Astrocyte of the cerebellum (primary cell): ENCODE measurements around the gene SDF4.

ENCODE experiments used
- DNase-seq: peaks from one replicate; pipeline ENCODE4 v3.0.0-alpha.2; 2011; ENCODE audit warnings: low read depth
- H3K4me3 ChIP-seq: 2 replicates; pipeline ENCODE4 v1.5.1; 2011; ENCODE audit warnings: mild to moderate bottlenecking, low read depth, low read length, moderate library complexity
- CTCF ChIP-seq: IDR thresholded peaks from 2 replicates; pipeline ENCODE4 v1.5.1; 2012; ENCODE audit warnings: low read length, low read depth, moderate library complexity, mild to moderate bottlenecking; ENCODE audit errors: missing control alignments
- in situ Hi-C: cut with HindIII; loops from 2 replicates; pipeline ENCODE4 v1.10.0; 2017; ENCODE audit warnings: low sequenced_read_pairs

Gene SDF4

GRCh38 chr1:1213345-1214265, 18.2 kb downstream of the SDF4 start, which contains the start of gene TNFRSF4:
TNFRSF4 (minus strand) TSS chr1:1214153; CDS start chr1:1214127, 26 bp downstream.
- no peak for TF ChIP-seq CTCF
- DNase-seq, result no peak
- H3K4me3 ChIP-seq, result no peak within 1 kb of the TSS
- in situ Hi-C loops, result no loop called here

DNA sequence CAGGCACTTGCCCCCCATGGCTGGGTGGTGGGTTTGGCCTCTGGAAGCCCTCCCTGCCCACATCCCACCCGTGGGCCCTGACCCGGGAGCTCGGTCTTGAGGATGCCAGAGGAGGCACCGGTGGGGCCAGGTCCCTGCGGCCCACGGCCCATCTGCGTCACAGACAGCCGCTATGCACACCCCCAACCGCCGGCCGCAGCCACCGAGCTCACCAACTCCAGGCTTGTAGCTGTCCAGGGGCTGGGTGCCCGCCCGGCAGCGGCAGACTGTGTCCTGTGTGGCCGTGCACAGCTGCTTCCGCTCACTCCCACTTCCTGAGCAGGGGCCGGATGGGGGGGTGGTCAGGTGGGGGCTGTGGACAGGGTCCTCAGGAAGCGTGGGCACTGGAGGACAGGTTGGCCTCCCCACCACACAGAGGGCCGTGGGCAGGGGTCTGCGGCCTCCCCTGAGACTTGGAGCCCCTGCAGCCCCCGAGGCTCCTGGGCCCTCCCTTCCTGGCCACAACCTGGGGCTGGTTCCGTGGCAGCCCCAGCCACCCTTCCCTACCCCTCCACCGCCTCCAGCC, 18.9 kb downstream of the SDF4 start:
- TF ChIP-seq CTCF, result no peak
- H3K4me3 ChIP-seq, result no peak overlapping the region
- in situ Hi-C loops, result no loop called here
- DNase-seq, result no peak

DNA sequence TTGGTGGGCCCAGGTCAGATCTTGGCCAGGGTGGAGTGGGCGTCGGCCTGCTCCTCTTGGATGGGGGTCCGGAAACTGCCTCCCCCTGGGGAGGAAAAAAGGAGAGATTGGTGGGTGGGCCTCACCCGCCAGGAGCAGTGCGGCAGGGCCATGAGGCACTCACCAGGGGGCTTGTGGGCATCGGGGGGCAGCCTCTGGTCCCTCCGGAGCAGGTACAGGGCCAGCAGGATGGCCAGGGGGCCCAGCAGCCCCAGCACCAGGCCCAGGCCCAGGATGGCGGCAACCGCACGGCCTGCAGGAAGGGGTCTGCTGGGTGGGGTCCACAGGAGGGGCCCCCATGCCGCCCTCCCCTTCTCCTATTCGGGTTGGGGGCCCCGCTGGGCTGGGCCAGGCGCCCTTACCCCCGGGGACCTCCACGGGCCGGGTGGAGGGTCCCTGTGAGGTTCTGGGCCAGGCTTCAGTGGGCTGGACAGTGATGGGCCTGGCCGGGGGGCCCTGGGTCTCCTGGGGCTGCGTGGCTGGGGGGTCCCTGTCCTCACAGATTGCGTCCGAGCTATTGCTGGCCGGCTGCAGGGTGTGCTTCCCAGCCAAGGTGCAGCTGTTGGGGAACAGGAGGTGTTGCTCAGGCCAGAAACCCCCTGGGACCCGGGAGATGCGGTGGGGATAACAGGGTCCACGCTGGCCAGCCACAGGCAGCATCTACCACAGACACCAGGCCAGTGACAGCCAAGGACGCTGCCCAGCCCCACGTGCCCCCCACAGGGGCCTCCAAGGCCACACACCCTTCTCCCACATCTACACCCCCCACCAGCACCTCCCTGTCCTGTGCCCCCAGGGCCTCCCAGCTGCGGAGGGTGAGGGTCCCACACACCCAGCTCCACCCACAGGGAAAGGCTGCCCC, 20.0 kb downstream of the SDF4 start:
- TF ChIP-seq CTCF, result no peak
- no peak overlapping the region for H3K4me3 ChIP-seq
- in situ Hi-C loops, result no loop called here
- no peak for DNase-seq

DNA sequence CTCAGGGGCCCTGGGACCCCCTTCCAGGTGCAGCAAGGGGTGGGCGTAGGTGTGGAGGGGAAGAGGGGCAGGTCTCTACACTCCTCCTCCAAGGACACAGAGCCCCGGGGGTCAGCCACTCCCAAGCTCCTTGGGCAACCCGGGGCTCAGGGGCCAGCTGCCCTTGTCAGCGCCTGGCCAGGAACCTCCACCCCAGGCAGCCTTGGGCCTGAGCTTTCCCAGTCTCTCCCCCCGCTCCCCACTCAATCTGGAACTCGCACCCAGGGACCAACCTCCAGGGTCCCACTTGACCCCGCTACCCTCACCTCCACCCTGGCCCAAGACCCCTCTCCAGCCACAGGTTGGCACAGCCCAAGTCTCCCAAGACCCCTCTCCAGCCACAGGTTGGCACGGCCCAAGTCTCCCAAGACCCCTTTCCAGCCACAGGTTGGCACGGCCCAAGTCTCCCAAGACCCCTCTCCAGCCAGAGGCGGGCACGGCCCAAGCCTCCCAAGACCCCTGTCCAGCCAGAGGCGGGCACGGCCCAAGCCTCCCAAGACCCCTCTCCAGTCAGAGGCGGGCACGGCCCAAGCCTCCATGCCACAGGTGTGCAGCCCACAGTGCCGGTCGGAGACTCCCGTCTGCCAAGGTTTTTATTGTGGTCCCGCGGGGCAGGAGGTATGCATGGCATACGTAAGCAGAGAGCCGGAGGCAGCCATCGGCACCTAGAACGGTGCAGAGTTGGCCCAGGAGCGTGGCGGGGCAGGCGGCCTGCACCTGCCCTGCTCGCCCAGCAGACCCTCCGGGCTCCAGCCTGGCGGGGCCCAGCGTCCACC, 20.9 kb downstream of the SDF4 start:
- in situ Hi-C loops, result no loop called here
- H3K4me3 ChIP-seq, result no peak overlapping the region
- TF ChIP-seq CTCF, result no peak
- DNase-seq, result no peak

DNA sequence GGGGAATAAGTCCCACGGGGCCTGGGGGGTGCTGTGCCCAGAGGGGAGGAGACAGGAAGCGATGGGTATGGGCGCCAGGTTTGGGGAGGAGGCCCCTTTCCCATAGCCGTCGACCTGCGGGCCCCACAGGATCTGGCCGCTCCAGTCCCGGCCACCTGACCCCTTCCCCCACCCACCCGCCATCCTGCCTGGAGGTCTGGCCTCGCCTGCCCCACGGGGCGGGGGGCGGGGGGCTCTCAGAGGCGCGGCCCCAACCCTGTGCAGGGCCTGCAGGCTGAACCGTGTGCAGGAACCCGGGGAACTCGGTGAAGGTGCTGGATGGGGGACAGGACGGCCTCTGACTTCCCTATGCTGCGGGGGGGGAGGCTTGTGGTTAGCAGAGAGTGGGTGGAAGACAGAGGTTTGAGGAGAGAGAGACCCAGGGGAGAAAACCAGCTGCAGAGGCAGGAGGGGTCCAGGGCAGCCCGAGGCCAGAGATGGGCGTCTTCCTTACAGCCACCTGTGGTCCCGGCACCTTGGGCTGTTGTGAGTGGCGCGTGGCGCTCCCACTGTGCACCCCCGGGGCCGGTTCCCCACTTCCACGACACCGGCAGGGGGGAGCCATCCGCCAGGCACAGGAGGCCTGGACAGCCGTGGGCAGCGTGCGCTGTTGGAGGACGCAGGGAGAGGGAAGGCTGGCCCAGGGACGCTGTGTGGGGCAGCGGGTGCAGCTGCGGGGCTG, 22.9 kb downstream of the SDF4 start:
- H3K4me3 ChIP-seq, result no peak overlapping the region
- in situ Hi-C loops, result no loop called here
- DNase-seq, result no peak
- no peak for TF ChIP-seq CTCF
